Activated CD8-positive, alpha-beta memory T cell treated with anti-CD3 and anti-CD28 coated beads, Interleukin-2, amount 50 U/mL, for 24 hours (primary cell): ENCODE data around the gene TNNT2.
A peak's percentile ranks its signal among the peaks of the same experiment; 100 is the strongest.

Source experiments
- DNase-seq: peaks from one replicate; pipeline ENCODE4 v3.0.0-alpha.2; 2020; ENCODE audit errors: extremely low read depth

The TNNT2 gene

DNA sequence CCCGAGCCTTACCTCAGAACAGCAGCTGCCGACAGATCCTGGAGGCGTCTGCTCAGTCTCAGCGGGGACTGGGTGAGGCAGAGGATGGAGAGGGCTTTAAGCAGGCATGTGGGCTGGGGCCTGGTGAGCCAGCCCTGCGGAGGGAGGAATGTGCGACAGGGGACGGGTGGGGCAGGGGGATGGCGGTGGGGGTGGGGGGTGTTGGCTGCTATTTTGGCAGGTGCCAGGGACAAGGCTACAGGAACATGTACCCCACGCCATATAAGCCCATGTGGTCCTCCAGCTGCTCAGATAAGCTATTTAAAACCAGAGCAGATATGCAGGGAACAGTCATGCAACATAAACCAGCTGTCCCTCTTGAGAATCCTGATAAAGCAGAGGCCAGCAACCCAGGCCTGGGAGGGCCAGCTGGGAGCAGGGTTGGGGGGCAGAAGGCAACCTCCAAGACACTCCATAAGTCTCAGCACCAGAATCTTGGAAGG lies at the start of gene TNNT2:
TNNT2 (minus strand) TSS at position 70 of the 482 bp plus-strand sequence. CDS start 4,426 bp downstream, outside the sequence.
- no peak for DNase-seq

DNA sequence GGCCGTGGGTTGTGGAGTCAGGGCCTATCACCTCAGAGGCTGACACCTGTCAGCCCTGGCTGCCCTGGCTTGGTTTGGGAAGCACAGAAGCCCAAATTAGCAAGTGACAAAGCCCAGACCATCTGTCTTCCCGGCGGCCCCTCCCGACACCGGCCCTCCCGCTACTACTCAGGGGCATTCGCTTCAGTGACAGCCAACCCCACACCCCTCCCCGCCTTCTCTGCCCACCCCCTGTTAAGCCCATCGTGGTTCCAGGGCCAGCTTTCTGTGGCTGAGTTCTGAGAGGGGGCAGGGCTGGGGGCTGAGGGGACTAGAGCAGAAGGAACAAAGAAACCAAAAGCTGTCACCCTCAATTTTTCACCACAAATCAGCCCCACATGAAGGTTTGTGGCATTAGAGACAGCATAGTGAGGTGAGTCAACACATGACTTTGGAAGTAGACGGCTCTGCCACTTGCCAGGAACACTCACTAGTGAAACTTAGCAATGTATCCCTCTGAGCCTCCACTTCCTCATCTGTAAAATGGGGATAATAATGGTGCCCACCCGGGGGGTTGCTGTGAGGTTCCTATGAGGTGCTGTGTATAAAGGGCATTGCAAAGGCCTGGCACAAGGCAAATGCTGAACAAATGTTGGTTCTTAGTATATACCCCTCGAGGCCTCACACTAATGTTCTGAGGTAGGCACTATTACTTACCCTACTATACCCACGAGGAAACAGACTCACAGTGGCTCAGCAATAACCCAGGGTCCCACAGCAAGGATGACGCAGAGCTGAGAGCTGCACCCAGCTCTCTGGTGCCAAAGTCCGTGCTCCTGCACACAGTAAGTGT lies 49.2 kb upstream of the TNNT2 start:
- DNase-seq: no peak

DNA sequence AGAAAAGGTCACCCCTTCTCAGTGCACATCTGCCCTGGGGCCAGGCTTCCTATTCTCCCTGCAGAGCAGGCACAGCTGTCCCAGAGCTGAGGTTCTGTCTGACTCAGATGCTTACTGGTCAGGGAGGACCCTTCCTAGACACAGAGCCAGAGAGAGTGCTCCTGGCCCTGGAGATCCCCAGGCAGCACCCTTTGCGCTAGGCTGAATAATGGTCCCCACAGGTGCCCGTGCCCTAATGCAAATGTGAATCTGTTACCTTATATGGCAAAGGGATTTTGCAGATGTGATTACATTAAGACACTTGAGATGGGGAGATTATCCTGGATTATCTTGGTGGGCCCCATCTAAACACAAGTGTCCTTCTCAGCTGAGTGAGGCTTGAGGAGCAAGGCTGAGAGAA lies 46.7 kb upstream of the TNNT2 start:
- DNase-seq: no peak

DNA sequence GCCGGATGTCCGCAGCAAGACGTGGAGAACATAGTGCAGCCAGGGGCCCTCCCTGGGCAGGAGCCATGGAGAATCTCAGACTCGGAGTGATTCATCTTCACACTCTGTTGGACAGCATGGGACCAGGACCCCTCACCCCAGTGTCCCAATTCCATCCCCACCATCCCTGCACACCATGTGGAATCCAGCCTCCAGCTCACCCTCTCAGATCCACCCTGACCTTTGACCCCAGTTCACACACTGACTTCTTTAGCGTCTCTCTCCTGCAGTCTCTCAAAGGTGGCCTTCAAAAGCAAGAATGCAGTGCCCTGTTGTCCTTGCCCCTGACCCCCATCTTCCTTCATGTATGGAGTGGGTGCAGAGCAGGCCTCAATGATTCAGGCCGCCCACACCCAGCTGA lies 46.2 kb upstream of the TNNT2 start:
- DNase-seq: no peak

DNA sequence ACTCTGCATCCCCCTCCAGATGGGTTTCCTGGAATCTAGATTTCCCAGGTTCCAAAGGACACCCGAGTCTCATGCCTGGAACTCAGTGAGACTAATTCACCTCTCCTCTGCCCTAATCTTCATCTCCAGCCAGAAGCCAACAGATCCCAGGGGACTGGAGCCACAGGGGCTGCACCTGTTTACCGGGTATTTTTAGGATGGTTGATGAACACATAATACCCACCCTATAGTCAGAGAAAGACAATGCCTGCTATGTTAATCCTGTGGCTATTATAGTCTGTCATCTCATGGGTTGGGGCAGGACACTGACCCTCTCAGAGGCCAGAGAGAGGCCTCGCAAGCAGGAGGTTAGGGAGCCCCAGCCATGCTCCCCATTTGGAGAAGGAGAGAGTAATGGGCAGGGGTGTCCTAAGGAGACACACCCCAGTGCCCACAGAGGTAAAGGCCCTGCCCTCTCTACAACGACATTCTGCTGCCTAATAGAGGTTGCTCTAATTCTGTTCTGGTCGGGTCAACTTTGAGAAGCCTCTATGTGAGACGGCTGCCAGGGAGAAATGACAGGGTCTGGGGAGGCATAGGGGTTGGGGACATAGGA lies 45.1 kb upstream of the TNNT2 start:
- DNase-seq: no peak

DNA sequence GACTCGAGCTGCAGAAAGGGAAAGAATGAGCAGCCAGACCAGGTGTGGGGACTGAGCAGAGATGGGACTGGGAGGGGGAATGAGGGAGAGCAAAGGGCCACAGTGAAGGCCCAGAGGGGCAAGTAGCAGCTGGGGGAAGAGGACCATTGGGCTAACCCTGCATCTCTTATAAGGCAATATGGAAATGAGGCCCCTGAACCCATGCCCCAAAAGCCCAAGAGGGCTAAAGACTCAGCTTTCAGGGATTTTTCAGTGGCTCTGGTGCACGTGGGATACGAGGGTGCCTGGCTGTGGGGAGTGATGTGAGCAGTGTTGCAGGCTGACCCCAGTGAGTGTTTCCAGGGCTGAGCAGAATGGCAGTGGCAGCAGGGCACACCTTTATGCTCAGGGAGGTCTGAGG lies 44.5 kb upstream of the TNNT2 start:
- DNase-seq: no peak

DNA sequence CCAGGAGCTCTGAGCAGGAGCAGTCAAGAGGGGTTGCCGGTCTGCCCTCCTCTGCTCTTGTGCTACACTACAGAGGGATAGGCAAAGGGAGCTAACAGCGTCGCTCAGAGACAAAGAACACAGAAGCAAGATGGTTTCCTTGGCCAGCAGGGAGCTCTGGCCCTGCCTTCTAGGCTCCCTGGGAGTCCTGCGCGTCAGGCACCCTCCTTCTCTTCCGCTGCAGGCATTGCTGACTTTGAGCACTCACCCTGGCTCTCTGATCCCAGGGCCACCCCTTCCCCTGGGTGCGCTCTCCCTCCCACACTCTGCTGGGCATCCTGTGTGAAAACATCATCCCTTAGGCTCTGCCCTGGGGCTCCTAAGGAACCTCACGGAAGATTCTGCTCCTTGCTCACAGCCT lies 43.6 kb upstream of the TNNT2 start:
- no peak for DNase-seq

DNA sequence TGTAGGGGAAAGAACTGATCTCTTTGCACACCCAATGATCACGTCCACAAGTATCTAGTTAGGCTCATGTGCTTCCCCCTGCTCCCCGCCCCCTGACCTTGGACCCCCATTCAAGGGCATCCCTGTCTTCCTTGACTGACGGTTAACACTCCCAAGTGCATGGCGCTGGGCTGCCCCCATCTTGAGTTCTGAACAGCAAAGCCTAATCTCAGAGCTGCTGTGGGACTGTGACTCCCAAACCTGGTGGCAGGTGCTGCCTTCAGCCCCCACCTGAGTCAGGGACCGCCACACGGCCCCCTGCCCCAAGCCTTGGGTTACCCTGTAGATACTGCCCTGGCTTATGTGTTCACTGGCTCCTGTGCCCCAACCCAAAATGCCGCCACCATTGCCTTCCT lies 43.1 kb upstream of the TNNT2 start:
- DNase-seq: no peak

DNA sequence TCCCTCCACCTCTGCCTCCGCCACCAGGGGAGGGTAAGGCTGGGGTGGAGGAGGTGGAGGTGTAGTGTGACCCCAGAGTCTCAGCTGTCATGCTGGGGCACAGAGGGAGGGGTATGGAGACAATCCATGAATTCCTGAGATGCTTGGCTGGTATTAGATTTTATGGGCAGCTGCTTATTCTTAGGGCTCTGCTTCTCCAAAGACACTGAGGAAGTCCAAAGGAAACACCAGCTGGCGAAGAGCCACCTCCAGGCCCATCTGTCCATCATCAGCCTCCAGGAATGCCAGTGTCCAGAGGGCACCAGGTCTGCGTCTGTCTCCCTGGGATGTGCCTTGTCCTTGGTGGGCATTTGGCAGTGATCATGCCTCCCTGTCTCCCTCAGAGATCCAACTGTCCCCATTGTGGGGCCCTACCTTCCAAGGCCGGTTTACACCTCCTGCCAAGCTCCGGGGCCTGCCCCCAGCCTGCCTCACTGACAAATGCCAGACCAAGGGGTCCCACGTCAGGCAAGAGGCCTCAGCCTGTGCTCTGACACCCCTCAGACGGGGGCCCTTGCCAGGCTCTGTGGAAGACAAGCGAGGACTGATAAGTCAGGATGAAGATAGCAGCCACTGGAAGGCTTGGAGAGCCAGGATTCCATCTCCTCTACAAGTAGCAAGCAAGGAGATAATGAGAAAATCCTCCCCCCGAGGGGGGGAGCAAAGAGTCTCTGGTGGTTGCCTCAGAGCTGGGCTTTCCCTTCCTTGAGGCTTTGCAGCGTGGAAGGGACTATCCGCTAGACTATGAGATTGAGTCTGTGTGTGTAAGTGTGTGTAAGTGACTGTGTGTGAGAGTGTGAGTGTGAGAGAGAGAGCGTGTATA lies 42.5 kb upstream of the TNNT2 start:
- no peak for DNase-seq

DNA sequence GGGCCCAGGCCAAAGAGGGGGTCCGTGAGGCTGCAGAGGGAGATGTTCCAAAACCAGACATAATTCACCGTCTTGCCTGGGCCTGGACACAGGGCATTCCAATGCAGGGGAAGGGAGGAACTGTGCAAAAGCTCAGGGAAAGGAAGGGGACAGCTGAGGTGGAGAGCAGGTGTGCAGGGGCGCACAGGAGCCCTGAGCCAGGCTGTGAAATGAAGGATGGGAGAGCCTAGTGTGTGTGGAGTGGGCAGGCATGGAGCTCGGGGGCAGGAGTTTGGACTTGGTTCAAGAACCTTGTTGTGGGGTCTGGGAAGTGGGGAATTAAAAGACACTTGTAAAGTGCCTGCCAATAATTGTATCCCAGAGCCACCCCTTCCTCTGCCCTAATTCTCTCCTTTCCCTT lies 41.8 kb upstream of the TNNT2 start:
- no peak for DNase-seq

DNA sequence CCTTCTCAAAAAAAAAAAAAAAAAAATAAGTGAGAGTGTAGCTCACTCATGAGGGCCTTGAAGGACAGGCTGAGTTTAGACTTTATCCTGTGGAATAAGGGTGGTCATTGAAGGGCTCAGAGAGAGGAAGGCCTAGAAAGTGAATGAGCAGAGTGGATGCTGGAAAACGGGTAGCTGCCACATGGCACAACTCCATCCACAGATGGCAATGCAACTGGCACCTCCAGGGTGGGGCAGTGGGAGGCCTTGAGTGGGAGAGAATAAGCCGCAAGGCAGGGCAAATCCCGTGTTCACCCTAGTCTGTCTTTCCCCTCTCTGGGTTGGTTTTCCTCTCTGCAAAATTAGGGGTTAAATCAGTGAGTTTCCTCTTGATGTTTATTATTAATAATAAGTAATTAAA lies 41.0 kb upstream of the TNNT2 start:
- DNase-seq: no peak

DNA sequence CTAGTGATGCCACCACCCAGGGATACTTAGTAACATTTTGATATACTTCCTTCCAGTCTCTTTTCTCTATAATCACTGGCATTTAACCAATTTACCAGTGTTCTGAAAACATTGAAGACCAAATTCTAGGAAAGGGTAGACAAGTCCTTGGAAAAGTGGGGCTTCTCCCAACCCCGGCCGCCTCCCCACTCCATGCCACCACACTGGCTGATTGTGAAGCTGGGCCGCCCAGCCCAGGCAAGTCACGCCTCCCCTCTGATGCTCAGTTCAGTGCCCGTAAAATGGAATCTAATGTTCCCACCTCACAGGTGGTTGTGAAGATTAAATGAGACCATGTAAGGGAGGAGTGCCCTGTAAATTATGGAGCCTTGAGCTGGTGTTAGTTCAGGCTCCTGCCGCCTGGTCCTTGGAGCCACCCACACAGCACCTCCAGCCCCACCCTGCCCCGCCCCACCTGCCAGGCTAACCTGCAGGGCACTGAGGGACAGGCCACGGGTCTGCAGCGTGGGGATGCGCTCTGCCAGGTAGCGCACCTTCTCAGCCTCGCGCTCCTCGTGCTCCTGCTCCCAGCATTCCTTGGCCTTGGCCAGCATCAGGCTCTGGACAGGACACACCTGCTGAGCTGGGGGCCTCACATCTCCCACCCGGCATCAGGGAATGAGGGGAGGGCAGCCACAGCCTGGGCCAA lies 36.7 kb upstream of the TNNT2 start:
- DNase-seq: no peak

DNA sequence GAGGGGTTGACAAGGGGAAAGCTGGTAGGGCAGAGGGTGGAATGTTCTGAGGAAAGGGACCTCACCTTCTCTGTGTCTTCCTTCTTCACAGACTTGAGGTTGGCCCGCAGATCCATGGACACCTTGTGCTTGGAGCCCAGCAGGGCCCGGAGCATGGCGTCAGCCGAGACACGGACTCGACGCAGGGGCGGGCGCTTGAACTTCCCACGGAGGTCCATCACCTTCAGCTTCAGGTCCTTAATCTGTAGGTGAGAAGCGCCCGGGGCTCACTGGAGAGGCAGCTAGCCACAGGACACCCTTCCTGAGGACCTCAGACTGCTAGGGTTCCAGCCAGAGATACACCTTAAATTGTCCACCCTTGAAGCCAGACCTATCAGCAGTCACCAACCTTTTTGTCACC lies 33.8 kb upstream of the TNNT2 start:
- no peak for DNase-seq

DNA sequence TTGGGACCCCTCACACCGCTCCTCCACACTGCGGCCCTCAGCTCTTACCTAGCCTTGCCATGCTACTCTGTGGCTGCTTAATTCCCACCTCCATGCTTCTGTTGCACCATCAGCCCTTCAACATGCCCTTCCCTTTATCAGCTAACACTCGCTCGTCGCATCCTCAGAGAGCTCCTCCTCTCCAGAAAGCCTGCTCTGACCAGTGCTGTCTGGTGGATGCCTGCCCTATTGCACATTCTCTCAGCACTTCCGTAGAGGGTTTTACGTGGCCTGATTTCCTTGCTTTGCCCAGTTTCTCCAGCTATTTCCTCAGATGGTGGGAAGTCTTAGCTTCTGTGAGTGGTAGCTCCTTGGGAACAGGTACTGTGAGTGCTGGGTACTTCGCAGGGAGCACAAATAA lies 32.0 kb upstream of the TNNT2 start:
- DNase-seq: no peak

DNA sequence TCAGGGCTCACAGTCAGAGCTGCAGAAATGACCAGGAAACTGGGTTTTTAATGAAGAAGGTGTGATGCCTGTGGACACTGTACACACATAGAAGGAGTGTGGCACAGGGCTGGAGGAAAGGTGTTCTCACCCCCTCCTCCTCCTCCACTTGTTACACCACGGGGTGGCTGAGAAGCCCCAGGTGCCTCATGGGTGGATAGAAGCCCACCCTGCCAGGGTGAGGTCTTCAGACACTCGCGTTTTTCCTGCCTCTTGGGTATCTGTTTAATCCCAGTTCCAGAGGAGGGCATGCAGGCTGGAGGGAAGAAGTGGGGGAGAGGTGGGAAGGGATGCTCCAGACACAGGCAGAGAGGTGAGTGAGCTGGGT lies 31.3 kb upstream of the TNNT2 start:
- no peak for DNase-seq

DNA sequence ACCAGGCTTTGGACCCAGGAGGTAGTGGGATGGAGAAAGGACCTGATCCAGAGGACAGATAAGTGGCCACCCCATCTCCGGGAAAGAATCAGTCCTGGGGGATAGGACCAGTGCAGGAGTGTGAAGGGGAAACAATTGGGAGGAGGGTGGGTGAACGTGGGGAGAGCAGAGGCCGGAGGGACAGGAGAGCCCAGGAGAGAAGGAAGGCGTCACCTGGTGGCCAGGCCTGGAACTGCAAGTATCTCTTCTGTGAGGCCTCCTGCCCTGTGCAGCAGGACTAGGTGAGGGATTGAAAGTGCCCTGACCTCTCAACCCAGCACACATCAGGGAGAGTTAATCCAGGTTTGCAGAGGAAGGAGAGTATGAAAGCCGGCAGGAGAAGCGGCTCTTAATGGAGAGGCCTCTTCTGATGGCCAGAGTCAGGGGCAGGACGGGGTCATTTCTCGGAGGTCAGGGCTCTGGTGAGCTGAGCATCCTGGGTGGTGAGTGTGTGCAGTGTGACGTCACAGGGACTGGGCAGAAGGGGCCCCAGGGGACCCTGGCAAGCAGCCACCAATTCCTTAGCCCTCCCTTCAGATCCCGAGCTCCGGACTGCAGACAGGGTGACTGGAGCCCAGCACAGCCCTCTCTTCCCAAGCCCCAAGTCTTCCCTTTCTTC lies 30.8 kb upstream of the TNNT2 start:
- peak; percentile 34 for DNase-seq

DNA sequence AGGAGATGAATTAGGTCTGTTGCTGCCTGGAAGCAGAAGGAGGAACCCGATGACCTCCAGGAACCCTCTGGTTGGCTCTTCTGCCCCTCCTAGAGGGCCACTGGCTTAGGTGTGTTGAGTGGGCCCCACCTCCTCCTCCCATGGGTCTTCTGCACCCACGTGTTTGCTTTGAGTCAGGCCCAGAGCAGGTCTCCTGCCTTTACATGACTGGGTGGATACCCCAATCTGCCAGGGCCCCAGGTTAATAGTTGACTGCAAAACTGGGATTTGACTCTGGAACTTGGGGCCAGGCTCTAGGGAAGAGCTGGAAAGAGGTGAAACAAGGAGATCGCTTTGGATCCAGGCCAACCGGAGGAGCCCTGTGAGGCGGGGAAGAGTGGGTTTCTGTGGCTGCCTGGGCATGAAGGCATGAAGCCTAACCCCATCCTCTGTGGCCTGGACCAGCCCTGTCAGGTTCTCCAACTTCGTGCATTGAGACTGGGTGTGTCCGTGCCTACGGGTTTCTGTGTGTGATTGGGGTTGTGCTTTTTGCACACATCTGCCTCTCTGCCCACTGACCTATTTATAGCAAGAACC lies 29.4 kb upstream of the TNNT2 start:
- DNase-seq: no peak

DNA sequence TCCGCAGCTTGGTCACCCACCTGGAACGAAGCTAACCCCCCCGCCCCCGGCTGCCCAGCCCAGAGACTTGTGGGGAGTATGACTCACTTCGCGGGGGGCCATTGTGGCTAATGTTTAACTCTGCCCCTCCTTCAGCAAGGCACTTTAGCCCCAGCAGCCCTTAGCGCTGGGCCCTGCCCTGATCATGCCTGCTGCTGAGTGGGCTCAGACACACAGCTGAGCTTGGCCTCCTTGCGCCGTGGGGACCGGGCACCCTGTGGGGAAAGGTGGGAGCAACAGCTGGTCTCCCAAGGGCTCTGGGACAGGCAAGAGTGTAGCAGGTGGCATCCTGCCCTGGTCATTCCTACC lies 28.0 kb upstream of the TNNT2 start:
- no peak for DNase-seq

DNA sequence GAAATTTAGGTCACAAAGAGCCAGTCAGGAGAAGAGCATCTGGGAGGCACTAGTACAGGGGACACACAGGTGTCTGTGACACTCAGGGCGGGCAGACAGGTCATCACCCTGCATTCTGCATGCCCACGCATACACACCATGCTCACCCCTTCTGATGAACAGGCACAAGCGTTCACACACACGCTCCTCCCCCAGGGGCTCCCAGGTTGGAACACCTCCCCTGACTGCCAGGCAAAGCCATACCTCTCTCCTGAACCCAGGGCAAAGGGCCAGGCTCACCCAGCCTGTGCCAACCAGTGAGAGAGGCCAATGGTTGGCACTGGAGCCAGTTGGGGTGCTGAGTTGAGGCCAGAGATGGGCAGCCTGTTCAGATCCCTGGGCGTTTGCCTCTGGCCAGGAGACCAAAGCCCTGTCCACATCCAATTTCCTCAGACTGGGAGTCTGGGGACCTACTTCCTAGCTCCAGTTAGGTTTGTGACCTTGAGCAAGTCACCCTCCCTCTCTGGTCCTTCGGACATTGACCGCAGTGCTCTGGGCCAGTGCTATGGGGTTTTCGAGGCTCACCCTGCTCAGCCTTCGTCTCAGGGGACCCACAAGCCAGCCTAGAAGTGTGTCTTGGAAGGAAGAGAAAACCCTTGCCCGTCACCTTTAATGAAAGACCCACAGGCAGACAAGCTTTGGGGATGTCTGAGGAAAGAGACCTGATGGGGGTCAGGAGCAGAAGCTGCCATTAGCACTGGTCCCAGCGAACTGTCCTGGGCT lies 27.4 kb upstream of the TNNT2 start:
- DNase-seq: no peak

DNA sequence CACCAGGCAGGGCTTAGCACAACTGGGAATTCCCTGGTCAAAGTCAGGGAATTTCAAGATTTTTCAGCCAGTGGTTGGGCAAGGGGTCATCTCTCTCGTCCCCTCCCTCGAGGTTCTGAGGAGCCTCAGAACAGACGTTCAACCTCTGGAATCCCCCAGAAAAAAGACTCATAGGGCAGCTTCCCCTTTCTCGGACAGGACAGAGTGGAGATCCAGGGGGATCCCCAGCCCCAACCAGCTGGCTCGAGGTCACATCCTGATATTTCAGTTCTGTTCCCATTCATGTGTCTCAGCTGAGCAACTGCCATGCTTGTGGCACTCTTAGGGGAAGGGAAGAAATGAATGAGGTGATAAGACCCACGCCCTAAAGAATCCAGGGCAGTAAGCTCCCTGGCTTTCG lies 26.6 kb upstream of the TNNT2 start:
- no peak for DNase-seq

DNA sequence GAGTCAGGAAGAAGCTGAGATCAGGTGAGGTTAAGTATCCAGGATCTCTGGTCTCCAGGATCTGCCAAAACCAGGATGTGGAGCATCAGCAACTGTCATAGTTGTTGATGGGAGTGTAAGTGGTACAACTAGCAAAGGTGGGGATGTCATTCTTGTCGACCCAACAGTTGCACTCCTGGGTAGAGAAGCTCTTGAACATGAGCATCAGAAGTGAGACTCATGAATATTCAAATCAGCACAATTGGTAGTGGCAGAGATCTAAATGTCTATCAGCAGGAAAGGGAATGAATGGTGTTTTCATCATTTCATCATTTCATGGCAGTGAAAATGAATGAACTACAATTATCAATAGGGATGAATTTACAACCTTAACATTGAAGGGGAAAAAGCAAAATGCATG lies 25.9 kb upstream of the TNNT2 start:
- DNase-seq: no peak
